Vein endothelial cell (primary cell): Measurements from ENCODE around the gene M1AP. TPM values are rescaled to one million over a fixed set of nuclear protein-coding genes. Genes with fewer than 3 reads are reported as not detected.

ENCODE experiments used
- total RNA-seq: library from RNA; depleted of rRNA; stranded (reverse); fragments of >200 nt; gene quantifications from 2 replicates; pipeline ENCODE4 v1.2.3, GENCODE V29; 2012

Gene M1AP
- not detected in 2 replicates for total RNA-seq

DNA sequence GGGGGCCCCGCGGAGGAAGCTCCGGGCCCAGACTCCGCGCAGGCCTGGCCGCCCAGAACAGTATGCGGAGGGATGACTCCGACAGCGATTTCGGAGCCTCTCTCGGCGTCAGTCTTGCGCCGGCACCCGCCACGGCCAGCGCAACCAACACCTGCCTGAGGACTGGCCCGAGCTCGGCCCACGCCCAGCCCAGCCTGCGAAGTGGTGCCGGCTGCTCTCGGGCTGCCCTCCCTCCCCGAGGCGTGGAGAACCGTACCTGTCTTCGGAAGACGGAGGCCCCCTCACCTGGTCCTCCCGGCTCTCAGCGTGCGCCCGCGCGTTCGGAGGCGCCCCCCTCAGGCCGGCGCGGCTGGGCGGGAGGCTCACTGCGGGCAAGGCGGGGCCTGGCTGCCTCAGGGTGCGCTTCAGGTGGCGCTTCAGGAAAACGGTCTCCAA is at the start of gene M1AP:
Gene M1AP, minus strand, starts transcription at position 322 of the 435 bp plus-strand sequence. CDS start 8,055 bp downstream, outside the sequence.

DNA sequence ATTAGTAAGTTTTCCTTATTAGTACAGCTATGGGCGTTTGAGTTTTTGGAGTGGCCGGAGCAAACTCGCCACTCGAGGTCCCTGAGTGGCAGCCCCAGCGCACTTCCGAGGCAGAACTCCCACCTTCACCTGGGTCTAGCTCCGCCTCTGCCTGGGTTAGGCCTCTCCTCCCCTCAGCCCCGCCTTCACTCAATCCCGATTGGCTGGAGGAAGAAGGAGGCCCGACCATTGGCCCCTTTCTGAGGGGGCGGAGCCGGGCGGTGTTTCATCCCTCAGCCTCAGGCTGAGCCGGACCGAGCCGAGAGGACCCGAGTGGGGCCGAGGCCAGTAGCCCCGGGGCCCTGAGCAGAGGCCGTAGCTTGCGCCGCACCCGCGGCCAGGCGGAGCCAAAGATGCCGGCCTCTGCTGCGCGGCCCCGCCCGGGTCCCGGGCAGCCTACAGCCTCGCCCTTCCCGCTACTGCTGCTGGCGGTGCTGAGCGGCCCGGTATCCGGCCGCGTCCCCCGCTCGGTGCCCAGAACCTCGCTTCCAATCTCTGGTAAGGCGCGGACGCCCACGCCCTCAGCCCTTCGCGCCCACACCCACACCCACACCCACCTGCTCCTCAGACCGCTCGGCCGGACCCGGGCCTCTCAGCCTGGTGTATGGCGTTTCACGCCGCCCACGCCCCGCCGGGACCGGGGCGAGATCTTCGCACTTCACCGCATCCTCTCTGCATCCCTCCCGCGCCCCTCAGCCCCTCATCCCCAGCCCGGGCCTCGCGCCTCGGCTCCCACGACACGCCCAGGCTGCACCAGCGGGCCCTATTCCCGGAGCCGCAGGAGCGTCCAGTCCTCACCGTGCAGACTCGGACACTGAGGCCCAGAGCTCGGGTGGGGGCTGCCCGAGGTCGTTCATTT is 6.1 kb upstream of the M1AP start, which contains the start of gene SEMA4F:
Gene SEMA4F, plus strand, starts transcription at position 263 of the 898 bp plus-strand sequence. Its CDS starts 130 bp downstream, at position 393.

GRCh38 chr2:74553892-74554819 is 94.0 kb downstream of the M1AP start, which contains the start of the genes DOK1 and LOXL3:
TSS of gene DOK1 (plus strand) at chr2:74554720. CDS start at chr2:74554755, 35 bp downstream.
TSS of gene LOXL3 (minus strand) at chr2:74553942. CDS start at chr2:74552634, 1,308 bp downstream.

GRCh38 chr2:74529357-74530238 is 118.5 kb downstream of the M1AP start, which contains the start of the genes AUP1 and HTRA2:
TSS of gene AUP1 (minus strand) at chr2:74529706. CDS start at chr2:74529629, 77 bp downstream.
TSS of gene HTRA2 (plus strand) at chr2:74529933. CDS start at chr2:74530007, 74 bp downstream.

DNA sequence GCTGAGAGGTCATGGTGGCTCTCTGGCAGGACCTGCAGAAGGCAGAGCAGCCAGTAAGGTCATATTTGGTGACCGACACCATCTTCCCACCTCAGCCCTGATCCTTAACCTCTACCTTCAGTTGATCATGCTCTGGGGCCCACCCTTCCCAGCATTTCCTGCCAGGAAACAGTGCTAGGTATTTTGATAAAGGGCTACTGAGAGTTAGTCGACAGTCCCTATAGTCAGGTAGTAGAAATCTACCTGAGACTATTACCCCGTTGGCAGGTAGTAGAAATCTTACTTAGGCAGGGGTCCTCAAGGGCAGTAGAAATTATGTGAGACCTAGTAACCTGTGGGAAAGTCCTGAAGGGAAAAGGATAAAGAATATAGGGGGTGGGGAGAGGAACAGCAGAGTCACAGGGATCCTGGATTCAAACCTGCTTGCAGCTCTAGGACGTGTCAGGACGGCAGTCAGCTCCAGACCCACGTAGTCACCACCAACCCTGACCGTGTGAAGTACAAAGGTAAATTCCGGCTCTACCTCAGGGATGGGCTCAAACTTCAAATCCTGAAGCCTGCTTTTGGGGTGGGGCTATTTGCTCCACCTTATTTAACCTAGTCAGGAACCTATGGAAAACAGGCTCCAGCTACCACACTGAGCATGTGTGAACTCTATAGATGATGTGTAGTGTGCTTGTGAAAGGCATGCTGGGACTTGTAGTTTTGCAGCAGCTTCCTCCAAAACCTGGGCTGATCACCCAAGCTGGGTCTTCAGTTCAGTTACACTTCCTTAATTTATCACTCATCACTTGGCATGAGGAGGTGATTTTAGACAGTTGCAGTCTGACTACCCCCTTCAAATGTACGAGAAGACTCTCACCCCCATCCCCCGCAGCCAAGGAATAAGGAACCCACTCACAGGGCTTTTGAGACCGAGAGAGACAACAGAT is 122.1 kb downstream of the M1AP start, which contains the start of gene DQX1:
Gene DQX1, minus strand, starts transcription at position 515 of the 932 bp plus-strand sequence. Its CDS starts 502 bp downstream, at position 13.

DNA sequence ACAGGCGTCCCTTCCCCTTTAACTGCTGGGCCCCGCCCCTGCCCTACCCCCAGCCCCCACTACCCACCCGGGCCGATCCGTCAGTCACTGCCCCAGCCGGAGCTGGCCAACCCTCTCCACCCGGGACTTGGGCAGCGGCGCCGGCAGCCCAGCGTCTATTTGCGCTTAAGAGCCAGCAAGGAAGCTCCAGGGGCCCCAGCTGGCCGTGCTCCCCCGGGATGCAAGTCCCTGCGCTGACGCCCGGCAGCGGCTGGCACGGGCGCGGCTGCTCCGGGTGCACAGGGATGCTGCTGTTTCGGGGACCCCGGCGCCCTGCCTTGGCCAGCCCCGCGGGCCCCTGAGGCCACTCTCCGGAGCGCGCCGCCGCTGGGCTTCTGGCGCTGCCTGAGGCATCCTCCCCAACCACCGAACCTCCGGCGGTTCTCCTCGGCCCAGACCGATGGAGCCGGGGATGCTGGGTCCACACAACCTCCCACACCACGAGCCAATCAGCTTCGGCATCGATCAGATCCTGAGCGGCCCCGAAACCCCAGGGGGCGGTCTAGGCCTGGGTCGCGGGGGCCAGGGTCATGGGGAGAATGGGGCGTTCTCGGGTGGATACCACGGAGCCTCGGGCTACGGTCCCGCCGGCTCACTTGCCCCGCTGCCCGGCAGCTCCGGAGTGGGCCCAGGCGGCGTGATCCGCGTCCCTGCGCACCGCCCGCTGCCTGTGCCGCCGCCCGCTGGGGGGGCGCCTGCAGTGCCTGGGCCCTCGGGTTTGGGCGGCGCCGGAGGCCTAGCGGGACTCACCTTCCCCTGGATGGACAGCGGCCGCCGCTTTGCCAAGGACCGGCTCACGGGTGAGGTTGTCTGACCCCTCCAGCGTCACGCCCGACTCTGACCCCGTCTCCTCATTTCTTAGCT is 133.5 kb downstream of the M1AP start, which contains the start of gene TLX2:
Gene TLX2, plus strand, starts transcription at position 83 of the 903 bp plus-strand sequence. Its CDS starts 357 bp downstream, at position 440.

Other genes with a start within 250 kb of the M1AP start
- 0.19 TPM in 1 of 2 replicates, not detected in the other for gene C2orf81, start 226.7 kb downstream of the M1AP start, total RNA-seq
- 32.2 and 36.9 TPM in 2 replicates for gene WDR54, start 226.6 kb downstream of the M1AP start, total RNA-seq
- 10.8 and 17.0 TPM in 2 replicates for gene RTKN, start 206.4 kb downstream of the M1AP start, total RNA-seq
- gene INO80B, start 193.2 kb downstream of the M1AP start, total RNA-seq = 9.5 and 10.5 TPM in 2 replicates
- 29.4 and 39.2 TPM in 2 replicates for gene WBP1, start 189.9 kb downstream of the M1AP start, total RNA-seq
- 57.5 and 69.2 TPM in 2 replicates for gene MOGS, start 182.9 kb downstream of the M1AP start, total RNA-seq
- gene MRPL53, start 175.7 kb downstream of the M1AP start, total RNA-seq = 18.8 and 20.6 TPM in 2 replicates
- 19.5 and 22.9 TPM in 2 replicates for gene CCDC142, start 165.3 kb downstream of the M1AP start, total RNA-seq
- gene TTC31, start 165.2 kb downstream of the M1AP start, total RNA-seq = 11.1 and 15.0 TPM in 2 replicates
- 2.9 and 3.8 TPM in 2 replicates for gene LBX2, start 148.7 kb downstream of the M1AP start, total RNA-seq
- 13.3 and 14.0 TPM in 2 replicates for gene PCGF1, start 140.6 kb downstream of the M1AP start, total RNA-seq
- not detected in 2 replicates for gene TLX2, start 133.9 kb downstream of the M1AP start, total RNA-seq
- under 0.01 and 0.10 TPM in 2 replicates for gene DQX1, start 122.1 kb downstream of the M1AP start, total RNA-seq
- 96.4 and 116 TPM in 2 replicates for gene AUP1, start 118.6 kb downstream of the M1AP start, total RNA-seq
- 32.9 and 42.8 TPM in 2 replicates for gene HTRA2, start 118.4 kb downstream of the M1AP start, total RNA-seq
- 1.6 and 2.2 TPM in 2 replicates for gene LOXL3, start 94.4 kb downstream of the M1AP start, total RNA-seq
- 11.5 and 14.7 TPM in 2 replicates for gene DOK1, start 93.6 kb downstream of the M1AP start, total RNA-seq
- 3.6 TPM in 2 replicates for gene SEMA4F, start 5.9 kb upstream of the M1AP start, total RNA-seq
- gene HK2, start 185.8 kb upstream of the M1AP start, total RNA-seq = 8.4 and 9.5 TPM in 2 replicates